Breast epithelium (tissue), 4 donors: ENCODE results near the gene HOXB4. TPM values are rescaled to one million over a fixed set of nuclear protein-coding genes. Genes with fewer than 3 reads are reported as not detected.

Experiments
- DNase-seq, 2 donors: peaks; one replicate each; pipeline ENCODE4 v3.0.0-alpha.2; 2019; ENCODE audit warnings: low spot score in 2 of 2
- H3K27ac ChIP-seq, 2 donors: fragments of 200-600 bp; sonication (generic) in 1 of 2; one replicate each; pipeline ENCODE4 v1.5.1; 2016 to 2019; ENCODE audit warnings: mild to moderate bottlenecking in 1 of 2
- H3K27me3 ChIP-seq, 2 donors: fragments of 200-600 bp; sonication (generic) in 1 of 2; one replicate each; pipeline versions ENCODE4 v1.5.1 to v1.6.0; 2017 to 2019; ENCODE audit warnings: control low read depth in 1 of 2, mild to moderate bottlenecking in 1 of 2
- H3K36me3 ChIP-seq: fragments of 200-600 bp; one replicate; pipeline ENCODE4 v1.5.1; 2019
- H3K4me1 ChIP-seq, 2 donors: fragments of 200-600 bp; sonication (generic); one replicate each; pipeline ENCODE4 v1.5.1; 2016 to 2019; ENCODE audit warnings: control low read depth in 1 of 2
- H3K4me3 ChIP-seq, 3 donors: fragments of 200-600 bp; sonication (generic); 1 replicate in 2 of 3; 2 replicates in 1 of 3; pipeline ENCODE4 v1.5.1; 2016 to 2019; ENCODE audit warnings: mild to moderate bottlenecking in 3 of 3, moderate library complexity in 2 of 3
- H3K9me3 ChIP-seq, 2 donors: fragments of 200-600 bp; sonication (generic) in 1 of 2; one replicate each; pipeline ENCODE4 v1.5.1; 2016 to 2019; ENCODE audit warnings: control low read depth in 1 of 2
- POLR2A ChIP-seq: fragments of 450-650 bp; IDR thresholded peaks from one replicate; pipeline ENCODE4 v1.6.1; 2016; ENCODE audit warnings: antibody characterized with exemption, mild to moderate bottlenecking, moderate library complexity
- POLR2AphosphoS5 ChIP-seq, 3 donors: sonication (generic); formaldehyde crosslinking; IDR thresholded peaks; one replicate each; pipeline ENCODE4 v1.6.1; 2017; ENCODE audit warnings: antibody characterized with exemption in 3 of 3
- intact Hi-C: fragments of 100-400 bp; cut with DNase I; formaldehyde crosslinking; loops from one replicate; pipeline ENCODE4 v1.15.1; 2023; ENCODE audit warnings: low total_unique reads
- total RNA-seq, 3 donors: library from RNA; depleted of rRNA; stranded (reverse); fragments of >200 nt; gene quantifications; one replicate each; pipeline ENCODE4 v1.1.0, GENCODE V29; 2016
- TF ChIP-seq, protein P1 (sequence below), 3 donors: fragments of 450-650 bp; IDR thresholded peaks; one replicate each; pipeline ENCODE4 v1.5.1; 2016 to 2017; ENCODE audit warnings: antibody characterized with exemption in 3 of 3, mild to moderate bottlenecking in 3 of 3, moderate library complexity in 3 of 3

HOXB4 gene
- total RNA-seq, 3 donors from 2014 or later, result 2.2 to 7.5 (median 2.3) TPM

DNA sequence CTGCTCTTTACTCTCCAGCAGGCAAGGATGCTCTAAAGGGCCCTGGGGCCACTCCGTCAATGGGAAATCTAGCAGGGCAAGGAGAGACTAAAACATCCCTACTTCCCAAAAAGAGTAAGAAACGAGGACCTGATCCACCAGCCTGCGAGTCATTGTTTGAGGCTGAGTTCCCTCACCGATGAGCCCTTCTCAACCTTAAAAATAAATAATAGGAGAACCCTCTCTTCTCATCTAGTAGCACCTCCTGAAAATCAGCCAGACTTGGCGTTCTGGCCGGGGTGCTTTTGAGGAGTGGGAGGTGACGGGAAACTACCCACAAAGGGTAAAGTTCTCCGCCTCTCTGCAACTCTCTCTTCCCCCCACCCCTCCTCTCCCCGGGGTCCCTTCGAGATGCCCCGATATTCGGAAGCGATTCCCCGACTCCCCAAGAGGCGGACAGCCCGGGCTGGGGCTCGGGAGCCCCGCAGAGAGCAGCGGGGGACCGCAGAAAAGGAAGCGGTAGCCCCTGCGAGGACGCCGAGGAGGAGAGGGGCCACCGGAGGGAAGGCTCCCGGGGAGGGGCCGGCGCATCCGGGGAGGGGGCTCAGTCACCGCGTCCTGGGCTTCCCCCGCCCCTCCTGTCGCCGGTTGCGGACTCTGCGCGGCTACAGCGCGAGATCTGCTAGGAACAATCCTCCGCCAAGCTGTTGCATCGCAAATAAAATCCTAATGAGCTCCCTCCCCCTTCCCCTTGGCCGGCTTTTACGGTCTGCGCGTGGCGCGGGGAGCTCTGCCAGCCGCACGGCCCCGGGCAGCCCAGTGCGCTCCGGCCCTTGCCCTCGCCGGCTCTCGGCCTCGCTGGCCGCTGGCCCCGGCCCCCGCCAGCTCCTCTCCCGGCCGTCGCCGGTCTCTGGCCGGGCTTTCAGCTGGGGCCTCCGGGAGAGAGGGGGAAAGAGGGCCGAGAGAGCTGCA lies 46.7 kb upstream of the HOXB4 start:
- no peak for DNase-seq
- TF ChIP-seq, protein P1, sequence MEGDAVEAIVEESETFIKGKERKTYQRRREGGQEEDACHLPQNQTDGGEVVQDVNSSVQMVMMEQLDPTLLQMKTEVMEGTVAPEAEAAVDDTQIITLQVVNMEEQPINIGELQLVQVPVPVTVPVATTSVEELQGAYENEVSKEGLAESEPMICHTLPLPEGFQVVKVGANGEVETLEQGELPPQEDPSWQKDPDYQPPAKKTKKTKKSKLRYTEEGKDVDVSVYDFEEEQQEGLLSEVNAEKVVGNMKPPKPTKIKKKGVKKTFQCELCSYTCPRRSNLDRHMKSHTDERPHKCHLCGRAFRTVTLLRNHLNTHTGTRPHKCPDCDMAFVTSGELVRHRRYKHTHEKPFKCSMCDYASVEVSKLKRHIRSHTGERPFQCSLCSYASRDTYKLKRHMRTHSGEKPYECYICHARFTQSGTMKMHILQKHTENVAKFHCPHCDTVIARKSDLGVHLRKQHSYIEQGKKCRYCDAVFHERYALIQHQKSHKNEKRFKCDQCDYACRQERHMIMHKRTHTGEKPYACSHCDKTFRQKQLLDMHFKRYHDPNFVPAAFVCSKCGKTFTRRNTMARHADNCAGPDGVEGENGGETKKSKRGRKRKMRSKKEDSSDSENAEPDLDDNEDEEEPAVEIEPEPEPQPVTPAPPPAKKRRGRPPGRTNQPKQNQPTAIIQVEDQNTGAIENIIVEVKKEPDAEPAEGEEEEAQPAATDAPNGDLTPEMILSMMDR (IDR thresholded peaks at IDR 0.05), result no peak
- TF ChIP-seq POLR2AphosphoS5 (IDR thresholded peaks at IDR 0.05), result no peak
- no peak for TF ChIP-seq POLR2A
- H3K4me1 ChIP-seq, result peaks cover 14 to 18% of the 10 kb centered on the region in 2 donors
- H3K27ac ChIP-seq, result peak overlapping the region in 1 of 2 donors; percentile 43
- H3K4me3 ChIP-seq, result peak overlapping the region; percentile 41 to 67 (median 47)
- H3K9me3 ChIP-seq, result no peaks in the 10 kb centered on the region
- no peaks in the 10 kb centered on the region for H3K36me3 ChIP-seq
- H3K27me3 ChIP-seq, result peaks cover 16 to 100% of the 10 kb centered on the region in 2 donors
- intact Hi-C loops, result no loop called here

DNA sequence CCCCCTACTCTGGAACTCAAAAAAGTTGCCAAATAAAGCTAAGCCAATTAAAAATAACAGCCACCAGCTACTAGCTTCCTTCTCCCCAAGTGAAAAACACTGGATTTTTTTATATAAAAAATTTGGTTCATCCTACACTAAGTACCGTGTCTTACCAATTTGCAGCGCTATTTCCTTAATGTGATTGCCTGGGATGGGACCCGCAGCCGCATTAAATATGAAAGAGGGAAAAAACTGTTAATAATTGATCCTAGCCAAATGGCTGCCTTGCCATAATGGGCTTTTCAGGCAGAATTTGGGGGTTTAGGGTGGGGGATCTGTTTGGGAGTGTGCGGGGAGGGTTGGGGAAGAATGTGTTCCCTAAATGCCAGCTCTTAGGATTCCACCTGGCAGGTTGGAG lies 46.0 kb upstream of the HOXB4 start:
- TF ChIP-seq POLR2AphosphoS5 (IDR thresholded peaks at IDR 0.05) (no peak), POLR2A (no peak)
- TF ChIP-seq, protein P1 (IDR thresholded peaks at IDR 0.05), result no peak

DNA sequence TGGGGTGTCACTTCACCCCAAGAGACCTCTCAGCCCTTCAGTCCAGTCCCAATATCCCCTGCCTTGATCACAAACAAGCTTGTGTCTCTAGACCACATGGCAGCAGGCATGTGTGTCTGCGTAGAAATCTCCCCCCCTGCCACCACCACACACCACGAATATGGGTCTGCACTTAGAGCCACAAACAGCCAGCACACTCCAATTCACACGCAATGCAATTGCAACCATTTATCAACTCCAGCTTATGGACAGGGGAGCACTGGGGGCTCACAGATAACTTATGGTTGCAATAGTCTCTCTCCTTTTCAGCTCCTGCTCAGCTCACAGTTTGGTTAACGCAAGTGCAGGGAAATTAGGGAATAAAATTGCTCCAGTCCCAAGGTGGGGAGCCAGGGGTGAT lies 45.4 kb upstream of the HOXB4 start:
- Histone ChIP-seq H3K4me1 (peaks cover 14 to 18% of the 10 kb centered on the region in 2 donors), H3K36me3 (no peaks in the 10 kb centered on the region), H3K9me3 (no peaks in the 10 kb centered on the region), H3K4me3 (no peak overlapping the region), H3K27ac (no peak overlapping the region), H3K27me3 (peaks cover 21 to 100% of the 10 kb centered on the region in 2 donors)
- DNase-seq, result no peak
- TF ChIP-seq POLR2A (no peak), POLR2AphosphoS5 (IDR thresholded peaks at IDR 0.05) (no peak)
- intact Hi-C loops, result no loop called here

More for the DNA sequence above, 46.0 kb upstream of the HOXB4 start:
- no peak overlapping the region for H3K27ac ChIP-seq
- H3K36me3 ChIP-seq, result no peaks in the 10 kb centered on the region
- intact Hi-C loops, result no loop called here
- H3K27me3 ChIP-seq, result peaks cover 21 to 100% of the 10 kb centered on the region in 2 donors
- H3K9me3 ChIP-seq, result no peaks in the 10 kb centered on the region
- H3K4me3 ChIP-seq, result no peak overlapping the region
- peaks cover 14 to 18% of the 10 kb centered on the region in 2 donors for H3K4me1 ChIP-seq
- DNase-seq, result no peak

DNA sequence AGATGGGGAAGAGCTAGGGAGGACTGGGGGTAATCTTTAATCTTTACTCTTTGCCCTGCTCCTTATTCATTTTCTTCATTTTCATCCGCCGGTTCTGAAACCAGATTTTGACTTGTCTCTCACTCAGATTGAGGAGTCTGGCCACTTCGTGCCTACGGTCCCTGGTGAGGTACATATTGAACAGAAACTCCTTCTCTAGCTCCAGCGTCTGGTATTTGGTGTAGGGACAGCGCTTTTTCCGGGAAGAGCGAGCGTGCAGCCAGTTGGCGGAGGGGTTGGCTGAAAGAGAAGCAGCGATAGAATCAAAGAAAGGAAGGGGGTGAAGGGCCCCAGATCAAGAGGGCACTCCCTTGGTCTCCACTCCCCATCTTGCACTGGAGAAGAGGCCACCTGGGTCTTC lies 44.7 kb upstream of the HOXB4 start:
- Histone ChIP-seq H3K27me3 (peaks cover 21 to 100% of the 10 kb centered on the region in 2 donors), H3K27ac (no peak overlapping the region), H3K9me3 (no peaks in the 10 kb centered on the region), H3K4me1 (peaks cover 14 to 18% of the 10 kb centered on the region in 2 donors), H3K4me3 (no peak overlapping the region), H3K36me3 (no peaks in the 10 kb centered on the region)
- DNase-seq, result no peak
- intact Hi-C loops, result no loop called here
- TF ChIP-seq POLR2A, result no peak
- TF ChIP-seq, protein P1 (IDR thresholded peaks at IDR 0.05), result no peak
- no peak for TF ChIP-seq POLR2AphosphoS5 (IDR thresholded peaks at IDR 0.05)

DNA sequence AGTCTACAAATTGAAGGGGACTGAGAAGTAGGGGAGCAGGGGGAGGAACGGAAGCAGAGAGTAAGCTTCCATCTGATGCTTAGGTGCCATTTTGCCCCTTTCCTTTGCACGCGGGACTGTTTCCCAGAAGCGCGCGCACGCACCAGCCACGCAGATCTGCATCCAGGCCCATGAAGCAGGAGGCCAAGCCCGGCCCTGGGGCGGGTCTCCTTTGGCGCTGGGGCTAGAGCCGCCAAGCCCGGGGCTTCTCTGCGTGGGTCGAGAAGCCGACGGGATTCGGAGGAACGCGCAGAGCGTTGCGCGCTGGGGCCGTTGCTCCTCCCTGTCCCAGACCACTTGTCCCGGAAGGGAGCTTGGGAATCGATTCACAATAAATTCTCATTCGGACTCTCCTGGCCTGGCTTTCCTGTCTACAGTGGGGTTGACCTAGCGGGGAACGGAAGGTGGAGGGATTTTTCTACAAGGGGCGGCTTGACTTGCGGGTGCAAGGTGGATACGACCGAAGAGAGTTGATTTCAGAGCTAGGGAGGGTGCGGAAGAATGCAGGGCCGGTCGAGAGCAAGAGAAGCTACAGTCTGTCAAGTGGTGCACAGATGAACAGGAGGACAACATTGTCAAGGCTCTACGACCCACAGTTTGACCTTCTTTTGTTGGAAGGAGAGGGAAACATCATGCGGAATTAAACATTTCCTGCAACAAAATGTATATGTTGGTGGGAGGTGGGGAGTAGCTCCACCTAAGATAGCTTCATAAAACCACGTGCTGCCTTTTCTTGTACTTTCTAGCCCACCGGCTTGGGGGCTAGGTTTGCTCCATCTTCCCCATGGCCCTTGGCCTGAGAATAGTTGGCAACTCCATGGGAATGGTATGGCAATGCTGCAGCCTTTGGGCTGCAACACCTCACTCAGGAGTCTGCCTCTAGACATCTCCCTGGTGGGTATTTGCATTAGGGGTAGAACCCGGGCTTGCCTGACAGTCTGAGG lies 43.6 kb upstream of the HOXB4 start:
- intact Hi-C loops, result no loop called here
- TF ChIP-seq, protein P1 (IDR thresholded peaks at IDR 0.05), result no peak
- TF ChIP-seq POLR2A (no peak), POLR2AphosphoS5 (IDR thresholded peaks at IDR 0.05) (no peak)
- H3K27me3 ChIP-seq, result peaks cover 16 to 100% of the 10 kb centered on the region in 2 donors

More for the DNA sequence above, 43.6 kb upstream of the HOXB4 start:
- DNase-seq, result no peak
- Histone ChIP-seq H3K4me3 (no peak overlapping the region), H3K9me3 (no peaks in the 10 kb centered on the region), H3K36me3 (no peaks in the 10 kb centered on the region), H3K4me1 (peaks cover 14 to 17% of the 10 kb centered on the region in 2 donors), H3K27ac (no peak overlapping the region)
